Fibroblast of lung (primary cell): ENCODE measurements around the gene HECTD1. TPM values are rescaled to one million over a fixed set of nuclear protein-coding genes. Genes with fewer than 3 reads are reported as not detected.

Source experiments
- DNase-seq, 2 donors: peaks; one replicate each; pipeline versions ENCODE4 v3.0.0 to v3.0.0-alpha.2; 2010; ENCODE audit warnings: low read depth in 2 of 2
- H2AFZ ChIP-seq: 2 replicates; pipeline ENCODE4 v1.5.1; 2012; ENCODE audit warnings: low read length, control low read depth, inconsistent platforms
- H3K27ac ChIP-seq: 2 replicates; pipeline ENCODE4 v1.5.1; 2011; ENCODE audit warnings: low read length, control low read depth; ENCODE audit not compliant: insufficient read depth
- H3K27me3 ChIP-seq: 2 replicates; pipeline ENCODE4 v1.5.1; 2011; ENCODE audit warnings: mild to moderate bottlenecking, low read length; ENCODE audit not compliant: control insufficient read depth, insufficient read depth
- H3K36me3 ChIP-seq: 2 replicates; pipeline ENCODE4 v1.5.1; 2011; ENCODE audit warnings: low read length; ENCODE audit not compliant: control insufficient read depth, insufficient read depth
- H3K4me1 ChIP-seq: 2 replicates; pipeline ENCODE4 v1.5.1; 2011; ENCODE audit warnings: low read length; ENCODE audit not compliant: control insufficient read depth, insufficient read depth; ENCODE audit errors: extremely low read depth
- H3K4me2 ChIP-seq: 2 replicates; pipeline ENCODE4 v1.5.1; 2011; ENCODE audit warnings: low read length, control low read depth; ENCODE audit not compliant: insufficient read depth; ENCODE audit errors: extremely low read depth
- H3K4me3 ChIP-seq, 4 experiments: fragments of 200-600 bp in 1 of 4; sonication (generic) in 1 of 4; replicated peaks in 1 of 4; 2 replicates each; pipeline ENCODE4 v1.5.1; 2011 to 2016; ENCODE audit warnings: low read length in 4 of 4, low read depth in 3 of 4, mild to moderate bottlenecking in 3 of 4, control low read depth in 2 of 4, inconsistent platforms in 1 of 4, mixed read lengths in 1 of 4; ENCODE audit not compliant: insufficient read depth in 1 of 4; ENCODE audit errors: control extremely low read depth in 1 of 4
- H3K79me2 ChIP-seq: 2 replicates; pipeline ENCODE4 v1.5.1; 2012; ENCODE audit warnings: mild to moderate bottlenecking, low read length, inconsistent platforms; ENCODE audit not compliant: control insufficient read depth, insufficient read depth
- H3K9ac ChIP-seq: 2 replicates; pipeline ENCODE4 v1.5.1; 2011; ENCODE audit warnings: mild to moderate bottlenecking, low read length, control low read depth; ENCODE audit not compliant: insufficient read depth
- H3K9me3 ChIP-seq: 2 replicates; pipeline ENCODE4 v1.5.1; 2012; ENCODE audit warnings: low read depth, low read length; ENCODE audit not compliant: control insufficient read depth, insufficient read depth
- H4K20me1 ChIP-seq: 2 replicates; pipeline ENCODE4 v1.5.1; 2011; ENCODE audit warnings: low read length; ENCODE audit not compliant: control insufficient read depth, insufficient read depth; ENCODE audit errors: extremely low read depth
- CTCF ChIP-seq, 2 donors: IDR thresholded peaks in 1 of 2; conservative IDR thresholded peaks in 1 of 2; 1 replicate in 1 of 2; 2 replicates in 1 of 2; pipeline ENCODE4 v1.5.1; 2011 to 2012; ENCODE audit warnings: low read length in 2 of 2, control low read depth in 1 of 2, inconsistent platforms in 1 of 2, low read depth in 1 of 2, mild to moderate bottlenecking in 1 of 2
- EZH2 ChIP-seq: IDR thresholded peaks from 2 replicates; pipeline ENCODE4 v1.5.1; 2012; ENCODE audit warnings: low read length, control low read depth, mild to moderate bottlenecking; ENCODE audit errors: missing control alignments
- polyA plus RNA-seq, 2 donors: library from polyadenylated mRNA; depleted of rRNA in 1 of 2; stranded (reverse) in 1 of 2; unstranded in 1 of 2; fragments of >200 nt; gene quantifications; 2 replicates each; pipeline ENCODE4 v1.2.1, GENCODE V29; 2011 to 2012; ENCODE audit warnings: missing spikeins in 1 of 2
- total RNA-seq: library from RNA; depleted of rRNA; stranded (reverse); fragments of >200 nt; gene quantifications from 2 replicates; pipeline ENCODE4 v1.2.1, GENCODE V29; 2014

HECTD1 gene
- total and polyA plus RNA-seq, 2 donors (not counting 1 experiment from before 2014, with no cell fraction given): 135 to 534 TPM

DNA sequence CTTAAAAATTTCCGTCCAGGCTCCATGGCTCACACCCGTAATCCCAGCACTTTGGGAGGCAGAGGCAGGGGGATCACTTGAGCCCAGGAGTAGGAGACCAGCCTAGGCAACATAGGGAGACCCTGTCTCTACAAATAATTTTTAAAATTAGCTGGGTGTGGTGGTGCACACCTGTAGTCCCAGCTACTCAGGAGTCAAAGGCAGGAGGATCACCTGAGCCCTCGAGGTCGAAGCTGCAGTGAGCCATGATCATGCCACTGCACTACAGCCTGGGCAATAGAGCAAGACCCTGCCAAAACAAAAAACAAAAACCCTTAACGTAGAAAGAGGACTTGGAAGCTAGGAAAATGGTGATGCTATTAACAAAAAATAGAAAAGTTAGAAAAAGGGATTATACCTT, 2.0 kb upstream of the HECTD1 start:
- DNase-seq: no peak
- Histone ChIP-seq H3K9me3 (no peaks in the 10 kb centered on the region), H3K27ac (no peak overlapping the region), H3K36me3 (no peaks in the 10 kb centered on the region), H4K20me1 (no peaks in the 10 kb centered on the region), H3K9ac (no peak overlapping the region), H2AFZ (no peak overlapping the region), H3K4me2 (no peak overlapping the region), H3K4me1 (peaks cover 6% of the 10 kb centered on the region), H3K4me3 (no peak overlapping the region), H3K79me2 (peaks cover 28% of the 10 kb centered on the region), H3K27me3 (no peaks in the 10 kb centered on the region)
- TF ChIP-seq CTCF (conservative IDR thresholded peaks at IDR 0.05 in 1 of 2, IDR thresholded peaks at IDR 0.05 in 1 of 2; ENCODE audit: low read depth in 1 of 2, low read length in 2 of 2) (no peak), EZH2 (no peak)

- no peaks in the 10 kb centered on the region for H3K27me3 ChIP-seq
- no peak for TF ChIP-seq CTCF (conservative IDR thresholded peaks at IDR 0.05 in 1 of 2, IDR thresholded peaks at IDR 0.05 in 1 of 2; ENCODE audit: low read depth in 1 of 2, low read length in 2 of 2)
- TF ChIP-seq EZH2: no peak
- peak overlapping the region; percentile 98 for H3K9ac ChIP-seq
- peak overlapping the region; percentile 97 for H3K4me2 ChIP-seq
- H3K27ac ChIP-seq: peak overlapping the region; percentile 98
- no peak for DNase-seq
- H2AFZ ChIP-seq: peak overlapping the region; percentile 88
- H3K9me3 ChIP-seq: no peaks in the 10 kb centered on the region
- no peaks in the 10 kb centered on the region for H3K36me3 ChIP-seq
- peaks cover 36% of the 10 kb centered on the region for H3K79me2 ChIP-seq
- peak overlapping the region; percentile 56 to 89 (median 61) for H3K4me3 ChIP-seq
- peaks cover 6% of the 10 kb centered on the region for H3K4me1 ChIP-seq
- H4K20me1 ChIP-seq: no peaks in the 10 kb centered on the region
Observed at GRCh38 chr14:31208546-31209424, 1.2 kb upstream of the HECTD1 start.

GRCh38 chr14:31207287-31207754, 272 bp downstream of the HECTD1 start:
- H3K9me3 ChIP-seq: no peaks in the 10 kb centered on the region
- peaks cover 6% of the 10 kb centered on the region for H3K4me1 ChIP-seq
- TF ChIP-seq EZH2 (no peak), CTCF (conservative IDR thresholded peaks at IDR 0.05 in 1 of 2, IDR thresholded peaks at IDR 0.05 in 1 of 2; ENCODE audit: low read depth in 1 of 2, low read length in 2 of 2) (no peak)
- H3K27ac ChIP-seq: peak overlapping the region; percentile 94
- peak overlapping the region; percentile 56 to 91 (median 88) for H3K4me3 ChIP-seq
- peaks cover 49% of the 10 kb centered on the region for H3K79me2 ChIP-seq
- no peaks in the 10 kb centered on the region for H3K27me3 ChIP-seq
- H3K4me2 ChIP-seq: no peak overlapping the region
- no peaks in the 10 kb centered on the region for H4K20me1 ChIP-seq
- H2AFZ ChIP-seq: peak overlapping the region; percentile 64
- H3K36me3 ChIP-seq: no peaks in the 10 kb centered on the region
- H3K9ac ChIP-seq: peak overlapping the region; percentile 98
- DNase-seq: peak; percentile 80 to 89
